HepG2 (cell line): ENCODE data around the gene POFUT1. TPM values are rescaled to one million over a fixed set of nuclear protein-coding genes. Genes with fewer than 3 reads are reported as not detected.
A peak's percentile ranks its signal among the peaks of the same experiment; 100 is the strongest.

Experiments
- ATAC-seq: fragments of 200-7000 bp; cut with Tn5 transposase; 3 replicates; pipeline ENCODE4 v1.9.1; 2020; ENCODE audit warnings: mild to moderate bottlenecking, moderate library complexity
- BruUV-seq: library from RNA; stranded (reverse); fragments of 400-500 nt; replicated peaks from 2 replicates; lab custom pipeline; 2021; lab: Mats Ljungman, UMichigan
- CTCF ChIA-PET: fragments of 300-600 bp; formaldehyde crosslinking; extraction: SDS; loops from one replicate; lab custom pipeline; 2021; ENCODE audit warnings: low total read pairs, inconsistent platforms, low intra/inter-chr PET ratio; lab: Yijun Ruan, JAX
- POLR2A ChIA-PET: fragments of 350-600 bp; sonication (Branson Sonifier 250); formaldehyde crosslinking; loops from one replicate; lab custom pipeline; 2020; ENCODE audit warnings: antibody characterized with exemption, inconsistent platforms; lab: Yijun Ruan, JAX
- DNase-seq: peaks from one replicate; pipeline ENCODE4 v3.0.0-alpha.2; 2015; ENCODE audit warnings: low spot score
- FAIRE-seq: peaks from 3 replicates; lab custom pipeline; 2011; peaks lifted over from hg19 to GRCh38; lab: Jason Lieb, UNC
- H2AFZ ChIP-seq: one replicate; pipeline ENCODE4 v1.6.1; 2011; ENCODE audit warnings: low read length, inconsistent platforms
- H3K27ac ChIP-seq: fragments of 300-600 bp; 3 replicates; pipeline ENCODE4 v1.8.0; 2011; ENCODE audit warnings: mixed run types, mild to moderate bottlenecking, mixed read lengths, low read length, inconsistent platforms; ENCODE audit not compliant: insufficient read depth; ENCODE audit errors: extremely low read length
- H3K27me3 ChIP-seq, 2 experiments: fragments of 200-600 bp in 1 of 2; 2 replicates in 1 of 2; 3 replicates in 1 of 2; pipeline versions ENCODE4 v1.6.0 to v1.8.0; 2011; ENCODE audit warnings: low read length in 2 of 2, mild to moderate bottlenecking in 2 of 2, moderate library complexity in 2 of 2, inconsistent platforms in 1 of 2; ENCODE audit not compliant: insufficient read depth in 2 of 2, control insufficient read depth in 1 of 2
- H3K36me3 ChIP-seq, 2 experiments: fragments of 200-600 bp in 1 of 2; replicated peaks in 1 of 2; 2 replicates in 1 of 2; 3 replicates in 1 of 2; pipeline versions ENCODE4 v1.5.1 to v1.8.0; 2011; ENCODE audit warnings: low read length in 2 of 2, inconsistent platforms in 1 of 2; ENCODE audit not compliant: insufficient read depth in 2 of 2, control insufficient read depth in 1 of 2
- H3K4me1 ChIP-seq: 2 replicates; pipeline ENCODE4 v1.5.1; 2012; ENCODE audit warnings: low read length, inconsistent platforms; ENCODE audit not compliant: insufficient read depth
- H3K4me2 ChIP-seq: 2 replicates; pipeline ENCODE4 v1.6.0; 2011; ENCODE audit warnings: low read depth, low read length, inconsistent platforms
- H3K4me3 ChIP-seq, 3 experiments: fragments of 200-600 bp in 1 of 3; sonication (generic), shearing (Covaris generic) in 1 of 3; replicated peaks in 1 of 3; 2 replicates each; pipeline ENCODE4 v1.5.1; 2011 to 2016; ENCODE audit warnings: low read length in 3 of 3, inconsistent platforms in 2 of 3, low read depth in 2 of 3, mild to moderate bottlenecking in 2 of 3, control low read depth in 1 of 3, mixed read lengths in 1 of 3; ENCODE audit not compliant: insufficient read depth in 1 of 3
- H3K79me2 ChIP-seq: one replicate; pipeline ENCODE4 v1.6.1; 2011; ENCODE audit warnings: low read length, inconsistent platforms; ENCODE audit not compliant: insufficient read depth
- H3K9ac ChIP-seq: 2 replicates; pipeline ENCODE4 v1.6.0; 2011; ENCODE audit warnings: mild to moderate bottlenecking, low read depth, low read length, inconsistent platforms; ENCODE audit not compliant: insufficient read depth
- H3K9me3 ChIP-seq: 2 replicates; pipeline ENCODE4 v1.5.1; 2012; ENCODE audit warnings: mild to moderate bottlenecking, low read length
- H4K20me1 ChIP-seq: 2 replicates; pipeline ENCODE4 v1.6.0; 2011; ENCODE audit warnings: inconsistent platforms, mild to moderate bottlenecking, low read length, moderate library complexity; ENCODE audit not compliant: insufficient read depth
- BORCS8-MEF2B ChIP-seq: sonication (generic); formaldehyde crosslinking; IDR thresholded peaks from 2 replicates; pipeline ENCODE4 v1.8.0; 2022; ENCODE audit warnings: mild to moderate bottlenecking, missing genetic modification reagents
- FOXO4 ChIP-seq: sonication (generic); formaldehyde crosslinking; conservative IDR thresholded peaks from 2 replicates; pipeline ENCODE4 v1.8.1; 2023; ENCODE audit warnings: missing genetic modification reagents
- HOXA5 ChIP-seq: sonication (generic); formaldehyde crosslinking; IDR thresholded peaks from 2 replicates; pipeline ENCODE4 v1.4.0; 2020; ENCODE audit warnings: missing genetic modification reagents
- KLF6 ChIP-seq: IDR thresholded peaks from 2 replicates; pipeline ENCODE4 v1.8.0; 2016; ENCODE audit warnings: missing biosample characterization, missing genetic modification reagents
- KLF9 ChIP-seq: IDR thresholded peaks from 2 replicates; pipeline ENCODE4 v1.6.1; 2016; ENCODE audit warnings: low read depth
- KMT2A ChIP-seq: sonication (generic); formaldehyde crosslinking; IDR thresholded peaks from 2 replicates; pipeline ENCODE4 v1.4.0; 2020; ENCODE audit warnings: missing genetic modification reagents
- MTERF4 ChIP-seq: sonication (generic); formaldehyde crosslinking; IDR thresholded peaks from 2 replicates; pipeline ENCODE4 v1.8.0; 2023; ENCODE audit warnings: mild to moderate bottlenecking, missing genetic modification reagents
- MXD4 ChIP-seq: IDR thresholded peaks from 2 replicates; pipeline ENCODE4 v1.6.1; 2016; ENCODE audit warnings: mild to moderate bottlenecking, missing biosample characterization, missing genetic modification reagents
- NFATC3 ChIP-seq: sonication (generic); formaldehyde crosslinking; IDR thresholded peaks from 2 replicates; pipeline ENCODE4 v1.5.1; 2020; ENCODE audit warnings: mild to moderate bottlenecking, missing genetic modification reagents
- PATZ1 ChIP-seq: sonication (generic); formaldehyde crosslinking; IDR thresholded peaks from 2 replicates; pipeline ENCODE4 v1.4.0; 2020; ENCODE audit warnings: missing genetic modification reagents
- RARG ChIP-seq: sonication (generic); formaldehyde crosslinking; IDR thresholded peaks from 2 replicates; pipeline ENCODE4 v1.4.0; 2020; ENCODE audit warnings: low read depth, mild to moderate bottlenecking, missing genetic modification reagents
- ZNF160 ChIP-seq: sonication (generic); formaldehyde crosslinking; IDR thresholded peaks from 2 replicates; pipeline ENCODE4 v1.8.0; 2022; ENCODE audit warnings: mild to moderate bottlenecking, inconsistent platforms, missing genetic modification reagents
- ZNF451 ChIP-seq: sonication (generic); formaldehyde crosslinking; IDR thresholded peaks from 2 replicates; pipeline ENCODE4 v1.5.0; 2020; ENCODE audit warnings: mild to moderate bottlenecking, missing genetic modification reagents
- ZNF563 ChIP-seq: sonication (generic); formaldehyde crosslinking; IDR thresholded peaks from 2 replicates; pipeline ENCODE4 v1.8.0; 2022; ENCODE audit warnings: mild to moderate bottlenecking, moderate library complexity, missing genetic modification reagents
- ZNF607 ChIP-seq: sonication (generic); formaldehyde crosslinking; IDR thresholded peaks from 2 replicates; pipeline ENCODE4 v1.5.1; 2020; ENCODE audit warnings: missing genetic modification reagents, mild to moderate bottlenecking, borderline replicate concordance
- ZNF619 ChIP-seq: sonication (generic); formaldehyde crosslinking; IDR thresholded peaks from 2 replicates; pipeline ENCODE4 v1.4.0; 2020; ENCODE audit warnings: mild to moderate bottlenecking, missing genetic modification reagents
- ZNF652 ChIP-seq: IDR thresholded peaks from 2 replicates; pipeline ENCODE4 v1.6.1; 2016; ENCODE audit warnings: low read depth, borderline replicate concordance
- ZNF746 ChIP-seq: sonication (generic); formaldehyde crosslinking; IDR thresholded peaks from 2 replicates; pipeline ENCODE4 v1.8.0; 2022; ENCODE audit warnings: mild to moderate bottlenecking, missing genetic modification reagents
- ZNF75D ChIP-seq: sonication (generic); formaldehyde crosslinking; IDR thresholded peaks from 2 replicates; pipeline ENCODE4 v1.8.1; 2023; ENCODE audit warnings: missing genetic modification reagents, mild to moderate bottlenecking, borderline replicate concordance
- WGBS: methylation state at CpG from one replicate; pipeline ENCODE4 v1.1.6; 2017; ENCODE audit warnings: low lambda C conversion rate; 5-methylcytosine and 5-hydroxymethylcytosine counted together
- in situ Hi-C: cut with HindIII; loops from 2 replicates; pipeline ENCODE4 v1.10.0; 2017; ENCODE audit warnings: low pct_unique_long_range_greater_than_20kb; ENCODE audit not compliant: extremely low pct_ligation_motif_present
- intact Hi-C: fragments of 100-400 bp; cut with micrococcal nuclease; formaldehyde crosslinking; loops from one replicate; pipeline ENCODE4 v1.10.0; 2022; ENCODE audit not compliant: unreplicated experiment
- polyA plus RNA-seq, 8 experiments: library from polyadenylated mRNA; depleted of rRNA in 3 of 8; stranded (reverse) in 7 of 8; unstranded in 1 of 8; fragments of >200 nt; fragmentation: Illumina TruSeq in 4 of 8; extraction: Trizol in 4 of 8; gene quantifications; 2 replicates each; pipeline versions ENCODE4 v1.2.1 to v1.2.3, GENCODE V29; 2011 to 2016; ENCODE audit warnings: low read depth in 4 of 8, missing spikeins in 1 of 8, mixed read lengths in 1 of 8; ENCODE audit not compliant: insufficient read depth in 1 of 8
- total RNA-seq, 5 experiments: library from RNA; depleted of rRNA; stranded (reverse); fragments of >200 nt; fragmentation: Illumina TruSeq; extraction: Trizol; gene quantifications; 2 replicates each; pipeline ENCODE4 v1.2.3, GENCODE V29; 2016; ENCODE audit warnings: low read depth in 1 of 5

POFUT1 gene
- total and polyA plus RNA-seq, 2 of the 13 experiments (the other 11 are each of a cell fraction or from before 2014, with no cell fraction given), result 35.5 to 58.3 TPM

GRCh38 chr20:32184961-32185603, 22.6 kb upstream of the POFUT1 start (continued):
- TF ChIP-seq PATZ1 (CRISPR knock-in tag) (no peak), ZNF652 (0 out of 2 replicates have a peak, but pooled peaks have one; percentile 15), KMT2A (CRISPR knock-in tag) (no peak), KLF9 (no peak)

- ChIA-PET POLR2A (no interaction called here), CTCF (no interaction called here)
- intact Hi-C loops, result no loop called here
- H2AFZ ChIP-seq, result no peak overlapping the region
- in situ Hi-C loops, result no loop called here
- no peak for ATAC-seq
- no peaks in the 10 kb centered on the region for H3K9me3 ChIP-seq
- H4K20me1 ChIP-seq, result no peaks in the 10 kb centered on the region
- H3K27me3 ChIP-seq, result no peaks in the 10 kb centered on the region
- no peak overlapping the region for H3K27ac ChIP-seq
- 0 out of 5 replicates have a peak, but pooled peaks cover 0 to 2% of the 10 kb centered on the region in 2 experiments for H3K36me3 ChIP-seq
- DNase-seq, result no peak
- H3K9ac ChIP-seq, result no peak overlapping the region
- no peaks in the 10 kb centered on the region for H3K79me2 ChIP-seq
- BruUV-seq, result no TSS peak
- 90% methylated on average over 1 of the region's 1 CpG for WGBS
- no peak for TF ChIP-seq NFATC3 (CRISPR knock-in tag)
- no peak for TF ChIP-seq ZNF451
- TF ChIP-seq MTERF4 (CRISPR knock-in tag), result no peak
- no peak for TF ChIP-seq KLF6 (CRISPR knock-in tag)
- 0 out of 2 replicates have a peak, but pooled peaks have one; percentile 20 for TF ChIP-seq FOXO4 (CRISPR knock-in tag)
- TF ChIP-seq ZNF75D (CRISPR knock-in tag), result no peak
- no peak for TF ChIP-seq ZNF746 (CRISPR knock-in tag)
- no peak for TF ChIP-seq BORCS8-MEF2B
- no peak for TF ChIP-seq MXD4 (CRISPR knock-in tag)
- no peak for TF ChIP-seq ZNF563
- no peak for TF ChIP-seq ZNF607
- TF ChIP-seq HOXA5 (CRISPR knock-in tag), result 0 out of 2 replicates have a peak, but pooled peaks have one; percentile 22
- TF ChIP-seq RARG (CRISPR knock-in tag), result no peak
- no peak for TF ChIP-seq ZNF619 (CRISPR knock-in tag)
- TF ChIP-seq ZNF160 (CRISPR knock-in tag), result no peak
- TF ChIP-seq, all 625 proteins: peak for 2
- peaks cover 21% of the 10 kb centered on the region for H3K4me1 ChIP-seq
- FAIRE-seq, result no peak
- no peak overlapping the region for H3K4me3 ChIP-seq
- no peak overlapping the region for H3K4me2 ChIP-seq
These were observed 21.2 kb upstream of the POFUT1 start for GRCh38 chr20:32186506-32186905.
